ENCODE results near the gene MORN1.

DNA sequence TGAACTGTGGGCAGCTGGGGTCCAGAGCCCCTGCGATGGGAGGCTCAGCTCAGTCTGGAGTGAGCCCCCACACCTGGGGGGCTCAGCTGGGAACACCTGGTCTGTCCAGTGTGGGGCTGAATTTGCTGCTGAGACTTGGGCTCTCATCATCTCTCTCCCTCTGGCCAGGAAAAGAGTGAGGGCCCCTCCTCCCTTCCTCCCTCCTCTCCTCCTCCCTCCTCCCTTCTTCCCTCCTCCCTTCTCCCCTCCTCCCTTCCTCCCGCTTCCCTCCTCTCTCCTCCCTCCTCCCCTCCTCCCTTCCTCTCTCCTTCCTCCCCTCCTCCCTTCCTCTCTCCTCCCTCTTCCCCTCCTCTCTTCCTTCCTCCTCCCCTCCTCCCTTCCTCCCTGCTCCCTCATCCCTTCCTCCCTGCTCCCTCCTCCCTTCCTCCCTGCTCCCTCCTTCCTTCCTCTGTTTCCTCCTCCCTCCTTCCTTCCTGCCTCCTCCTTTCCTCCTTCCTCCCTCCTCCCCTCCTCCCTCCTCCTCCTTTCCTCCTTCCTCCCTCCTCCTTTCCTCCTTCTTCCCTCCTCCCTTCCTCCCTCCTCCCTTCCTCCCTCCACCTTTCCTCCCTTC lies 44.5 kb upstream of the MORN1 start:
- TF ChIP-seq, protein P1, sequence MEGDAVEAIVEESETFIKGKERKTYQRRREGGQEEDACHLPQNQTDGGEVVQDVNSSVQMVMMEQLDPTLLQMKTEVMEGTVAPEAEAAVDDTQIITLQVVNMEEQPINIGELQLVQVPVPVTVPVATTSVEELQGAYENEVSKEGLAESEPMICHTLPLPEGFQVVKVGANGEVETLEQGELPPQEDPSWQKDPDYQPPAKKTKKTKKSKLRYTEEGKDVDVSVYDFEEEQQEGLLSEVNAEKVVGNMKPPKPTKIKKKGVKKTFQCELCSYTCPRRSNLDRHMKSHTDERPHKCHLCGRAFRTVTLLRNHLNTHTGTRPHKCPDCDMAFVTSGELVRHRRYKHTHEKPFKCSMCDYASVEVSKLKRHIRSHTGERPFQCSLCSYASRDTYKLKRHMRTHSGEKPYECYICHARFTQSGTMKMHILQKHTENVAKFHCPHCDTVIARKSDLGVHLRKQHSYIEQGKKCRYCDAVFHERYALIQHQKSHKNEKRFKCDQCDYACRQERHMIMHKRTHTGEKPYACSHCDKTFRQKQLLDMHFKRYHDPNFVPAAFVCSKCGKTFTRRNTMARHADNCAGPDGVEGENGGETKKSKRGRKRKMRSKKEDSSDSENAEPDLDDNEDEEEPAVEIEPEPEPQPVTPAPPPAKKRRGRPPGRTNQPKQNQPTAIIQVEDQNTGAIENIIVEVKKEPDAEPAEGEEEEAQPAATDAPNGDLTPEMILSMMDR (IDR thresholded peaks at IDR 0.05 in 8 of 11, conservative IDR thresholded peaks at IDR 0.05 in 3 of 11), result no peak
- TF ChIP-seq POLR2A (IDR thresholded peaks at IDR 0.05), result no peak
- no peak for TF ChIP-seq POLR2AphosphoS5 (IDR thresholded peaks at IDR 0.05)
